HG02884 (cell line): ENCODE results near the gene ATP8B3.

Source experiments
- ATAC-seq: cut with Tn5 transposase; IDR thresholded peaks from one replicate; pipeline ENCODE4 v1.9.1; 2021; ENCODE audit warnings: mild to moderate bottlenecking, moderate library complexity; ENCODE audit not compliant: unreplicated experiment

The ATP8B3 gene

GRCh38 chr19:1836458-1837221, 24.6 kb upstream of the ATP8B3 start:
- ATAC-seq = no peak

- ATAC-seq = no peak
Measured at GRCh38 chr19:1833540-1833939, 21.5 kb upstream of the ATP8B3 start.

- ATAC-seq = no peak
Measured at GRCh38 chr19:1832046-1832663, 20.1 kb upstream of the ATP8B3 start.

- ATAC-seq = no peak
Measured at GRCh38 chr19:1830978-1831377, 18.9 kb upstream of the ATP8B3 start.

GRCh38 chr19:1830568-1830967, 18.5 kb upstream of the ATP8B3 start:
- ATAC-seq = no peak

- ATAC-seq = no peak
Measured at GRCh38 chr19:1829958-1830357, 17.9 kb upstream of the ATP8B3 start.

GRCh38 chr19:1828279-1829238, 16.5 kb upstream of the ATP8B3 start:
- ATAC-seq = no peak

- no peak for ATAC-seq
Measured at GRCh38 chr19:1827566-1828278, 15.6 kb upstream of the ATP8B3 start.

- no peak for ATAC-seq
Measured at GRCh38 chr19:1826557-1827521, 14.8 kb upstream of the ATP8B3 start.

GRCh38 chr19:1825909-1826556, 14.0 kb upstream of the ATP8B3 start:
- no peak for ATAC-seq

- no peak for ATAC-seq
Measured at GRCh38 chr19:1824252-1824622, 12.2 kb upstream of the ATP8B3 start.

GRCh38 chr19:1823539-1824251, 11.6 kb upstream of the ATP8B3 start:
- ATAC-seq = no peak

- ATAC-seq = no peak
Measured at GRCh38 chr19:1823020-1823419, 10.9 kb upstream of the ATP8B3 start.

- no peak for ATAC-seq
Measured at GRCh38 chr19:1822210-1822609, 10.1 kb upstream of the ATP8B3 start.

- ATAC-seq = no peak
Measured at GRCh38 chr19:1819341-1820255, 7.5 kb upstream of the ATP8B3 start.

GRCh38 chr19:1818549-1819195, 6.6 kb upstream of the ATP8B3 start:
- no peak for ATAC-seq

- ATAC-seq = no peak
Measured at GRCh38 chr19:1817553-1818179, 5.6 kb upstream of the ATP8B3 start.
